Thymus (tissue), 11 donors: ENCODE measurements around the gene THSD4. TPM values are rescaled to one million over a fixed set of nuclear protein-coding genes. Genes with fewer than 3 reads are reported as not detected.

ENCODE experiments used
- DNase-seq, 9 donors: peaks; one replicate each; pipeline ENCODE4 v3.0.0-alpha.2; 2013; ENCODE audit warnings: low spot score in 9 of 9, low read depth in 6 of 9, missing footprints in 1 of 9
- H3K27ac ChIP-seq, 2 donors: one replicate each; pipeline ENCODE4 v1.5.1; 2013; ENCODE audit warnings: control low read depth in 1 of 2, low read depth in 1 of 2, low read length in 1 of 2, mild to moderate bottlenecking in 1 of 2, moderate library complexity in 1 of 2
- H3K27me3 ChIP-seq, 2 donors: one replicate each; pipeline ENCODE4 v1.5.1; 2013; ENCODE audit warnings: low read length in 1 of 2; ENCODE audit not compliant: control insufficient read depth in 2 of 2, insufficient read depth in 1 of 2
- H3K36me3 ChIP-seq, 2 donors: one replicate each; pipeline ENCODE4 v1.5.1; 2013; ENCODE audit warnings: low read length in 1 of 2, mild to moderate bottlenecking in 1 of 2, moderate library complexity in 1 of 2; ENCODE audit not compliant: control insufficient read depth in 2 of 2, insufficient read depth in 2 of 2
- H3K4me1 ChIP-seq, 2 donors: one replicate each; pipeline ENCODE4 v1.5.1; 2013; ENCODE audit warnings: low read length in 2 of 2; ENCODE audit not compliant: control insufficient read depth in 2 of 2, insufficient read depth in 2 of 2
- H3K4me3 ChIP-seq, 2 donors: one replicate each; pipeline ENCODE4 v1.5.1; 2013; ENCODE audit warnings: low read length in 2 of 2, control low read depth in 1 of 2, mild to moderate bottlenecking in 1 of 2
- H3K9me3 ChIP-seq, 2 donors: one replicate each; pipeline ENCODE4 v1.5.1; 2013; ENCODE audit warnings: low read length in 1 of 2, mild to moderate bottlenecking in 1 of 2; ENCODE audit not compliant: control insufficient read depth in 2 of 2, insufficient read depth in 1 of 2
- WGBS: extraction: QIAGEN DNeasy Blood & Tissue Kit; methylation state at CpG from one replicate; pipeline ENCODE4 v1.1.7; 2013; 5-methylcytosine and 5-hydroxymethylcytosine counted together
- polyA plus RNA-seq: library from polyadenylated mRNA; stranded (reverse); fragments of 200-250 nt; gene quantifications from one replicate; pipeline ENCODE4 v1.2.3, GENCODE V29; 2013
- total RNA-seq: library from RNA; stranded (reverse); fragments of 120-200 nt; gene quantifications from one replicate; pipeline ENCODE4 v1.2.4, GENCODE V29; 2013
- donor health status: healthy.

Gene THSD4
- total and polyA plus RNA-seq, 2 donors, result 1.7 to 2.2 TPM

DNA sequence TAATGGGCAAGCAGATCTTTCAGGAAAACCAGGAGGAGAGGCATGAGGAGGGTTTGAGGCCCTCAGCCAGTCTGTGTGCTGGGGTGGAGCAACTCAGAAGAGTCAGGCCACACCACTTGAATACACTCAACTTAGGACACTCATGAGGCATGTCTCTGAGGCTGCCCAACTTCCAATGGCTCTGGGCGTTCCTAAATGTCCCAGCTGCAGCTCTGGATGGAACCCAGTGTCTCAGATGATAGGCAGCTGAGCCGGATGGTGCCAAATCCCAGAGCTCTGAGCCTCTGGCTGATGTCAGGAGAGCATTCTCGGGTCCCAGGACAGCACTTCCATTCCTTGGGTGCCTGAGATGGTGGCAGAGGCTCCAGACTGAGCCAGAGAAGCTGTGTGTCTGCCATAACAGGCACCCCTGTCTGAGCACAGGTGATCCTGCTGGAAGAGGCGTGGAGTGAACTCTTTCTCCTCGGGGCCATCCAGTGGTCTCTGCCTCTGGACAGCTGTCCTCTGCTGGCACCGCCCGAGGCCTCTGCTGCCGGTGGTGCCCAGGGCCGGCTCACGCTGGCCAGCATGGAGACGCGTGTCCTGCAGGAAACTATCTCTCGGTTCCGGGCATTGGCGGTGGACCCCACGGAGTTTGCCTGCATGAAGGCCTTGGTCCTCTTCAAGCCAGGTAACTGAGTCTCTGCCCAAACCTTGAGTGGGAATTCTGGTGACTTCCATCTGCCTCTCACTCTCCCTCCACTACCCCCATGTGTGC lies 697.9 kb downstream of the THSD4 start:
- H3K4me3 ChIP-seq, result no peak overlapping the region
- no peak overlapping the region for H3K27ac ChIP-seq
- H3K9me3 ChIP-seq, result no peaks in the 10 kb centered on the region
- no peak for DNase-seq
- no peaks in the 10 kb centered on the region for H3K4me1 ChIP-seq
- 95% methylated on average over 16 of the region's 16 CpGs for WGBS
- H3K27me3 ChIP-seq, result no peaks in the 10 kb centered on the region
- no peaks in the 10 kb centered on the region for H3K36me3 ChIP-seq

DNA sequence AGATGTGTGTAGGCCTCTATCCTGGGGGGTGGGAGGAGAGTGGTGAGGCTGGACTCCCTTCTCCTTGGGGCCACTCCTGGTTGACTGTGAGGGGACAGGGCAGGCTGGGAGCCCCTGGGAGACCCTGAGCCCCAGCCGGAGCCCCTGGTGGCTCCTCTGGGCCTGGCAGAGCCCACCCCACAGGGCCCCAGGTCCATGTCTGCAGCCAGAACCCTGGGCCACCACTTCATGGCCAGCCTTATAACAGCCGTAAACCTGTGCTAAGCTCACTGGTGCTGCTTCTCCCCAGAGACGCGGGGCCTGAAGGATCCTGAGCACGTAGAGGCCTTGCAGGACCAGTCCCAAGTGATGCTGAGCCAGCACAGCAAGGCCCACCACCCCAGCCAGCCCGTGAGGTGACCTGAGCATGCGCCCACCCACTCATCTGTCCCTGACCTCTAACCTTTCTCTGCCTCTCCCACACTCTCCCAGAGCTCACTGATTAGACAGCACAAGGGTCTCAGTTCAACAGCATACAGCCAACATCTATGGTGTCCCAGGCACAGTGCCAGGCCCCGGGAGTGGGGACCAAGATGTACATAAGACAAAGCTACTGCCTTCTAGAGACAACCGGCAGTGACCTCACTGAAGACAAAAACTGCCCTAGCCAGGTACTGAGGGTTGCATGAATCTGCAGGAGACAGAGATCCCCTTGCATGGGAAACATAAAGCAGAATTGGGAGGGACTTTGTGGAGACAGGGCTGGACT lies 698.6 kb downstream of the THSD4 start:
- Histone ChIP-seq H3K9me3 (no peaks in the 10 kb centered on the region), H3K27ac (no peak overlapping the region), H3K4me3 (no peak overlapping the region), H3K4me1 (no peaks in the 10 kb centered on the region), H3K36me3 (no peaks in the 10 kb centered on the region), H3K27me3 (no peaks in the 10 kb centered on the region)
- no peak for DNase-seq
- WGBS, result 93% methylated on average over 9 of the region's 9 CpGs

DNA sequence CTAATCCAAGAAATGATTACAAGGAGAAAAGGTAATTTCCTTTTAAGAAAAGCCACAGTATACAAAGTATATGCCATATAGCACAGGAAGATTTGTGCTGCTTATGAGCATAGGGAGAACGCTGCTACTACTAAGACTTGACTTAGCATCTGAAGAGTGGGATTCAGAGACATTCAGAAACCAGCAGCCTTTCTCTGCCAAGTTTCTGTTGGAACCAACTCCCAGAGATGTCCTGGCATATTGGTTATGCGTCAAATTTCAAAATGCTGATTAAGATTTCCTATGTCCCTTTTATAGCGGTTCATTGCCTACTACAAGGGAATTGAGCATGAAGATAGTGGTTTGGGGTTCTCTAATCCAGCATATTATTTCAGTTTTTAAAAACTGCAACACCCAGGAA lies 700.0 kb downstream of the THSD4 start:
- no peak for DNase-seq
- no peaks in the 10 kb centered on the region for H3K36me3 ChIP-seq
- WGBS, result 98% methylated on average over 3 of the region's 3 CpGs
- no peaks in the 10 kb centered on the region for H3K27me3 ChIP-seq
- no peak overlapping the region for H3K4me3 ChIP-seq
- H3K27ac ChIP-seq, result no peak overlapping the region
- no peaks in the 10 kb centered on the region for H3K4me1 ChIP-seq
- H3K9me3 ChIP-seq, result no peaks in the 10 kb centered on the region

DNA sequence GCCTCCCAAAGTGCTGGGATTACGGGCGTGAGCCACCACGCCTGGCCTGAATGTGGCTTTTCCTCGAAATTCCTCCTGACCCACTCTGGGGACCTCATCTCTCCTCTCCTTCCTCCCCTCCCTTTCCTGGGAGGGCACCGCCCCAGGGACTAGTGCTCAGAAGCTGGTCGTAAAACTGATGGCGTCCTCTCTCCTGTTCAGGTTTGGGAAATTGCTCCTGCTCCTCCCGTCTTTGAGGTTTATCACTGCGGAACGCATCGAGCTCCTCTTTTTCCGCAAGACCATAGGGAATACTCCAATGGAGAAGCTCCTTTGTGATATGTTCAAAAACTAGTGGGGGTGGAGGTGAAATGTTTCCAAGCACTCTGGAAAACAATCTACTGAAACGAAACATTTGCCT lies 702.1 kb downstream of the THSD4 start:
- H3K4me1 ChIP-seq, result no peaks in the 10 kb centered on the region
- no peak overlapping the region for H3K27ac ChIP-seq
- WGBS, result 97% methylated on average over 13 of the region's 13 CpGs
- H3K4me3 ChIP-seq, result no peak overlapping the region
- no peaks in the 10 kb centered on the region for H3K27me3 ChIP-seq
- H3K9me3 ChIP-seq, result no peaks in the 10 kb centered on the region
- DNase-seq, result no peak
- no peaks in the 10 kb centered on the region for H3K36me3 ChIP-seq

DNA sequence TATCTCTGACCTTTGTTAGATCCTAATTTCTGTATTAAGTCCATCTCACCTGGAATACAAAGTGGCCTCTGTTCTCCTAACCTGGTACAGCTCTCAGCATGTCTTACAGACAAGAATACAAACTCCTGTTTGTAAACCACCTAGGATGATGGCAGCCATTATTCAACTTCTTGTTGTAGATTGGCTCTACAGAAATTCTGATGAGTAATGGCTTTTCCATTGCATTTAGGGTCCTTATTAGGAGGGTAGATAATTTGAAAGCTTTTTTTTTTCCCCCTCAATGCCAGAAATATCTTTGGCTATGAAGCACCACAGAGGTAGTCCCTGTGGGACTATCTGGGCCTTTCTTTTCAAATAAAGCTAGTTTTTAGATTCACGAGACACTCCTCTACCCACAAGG lies 704.9 kb downstream of the THSD4 start:
- DNase-seq, result no peak
- Histone ChIP-seq H3K27me3 (no peaks in the 10 kb centered on the region), H3K4me1 (no peaks in the 10 kb centered on the region), H3K27ac (no peak overlapping the region), H3K9me3 (no peaks in the 10 kb centered on the region), H3K36me3 (no peaks in the 10 kb centered on the region), H3K4me3 (no peak overlapping the region)
- WGBS, result 91% methylated on average over 1 of the region's 1 CpG

DNA sequence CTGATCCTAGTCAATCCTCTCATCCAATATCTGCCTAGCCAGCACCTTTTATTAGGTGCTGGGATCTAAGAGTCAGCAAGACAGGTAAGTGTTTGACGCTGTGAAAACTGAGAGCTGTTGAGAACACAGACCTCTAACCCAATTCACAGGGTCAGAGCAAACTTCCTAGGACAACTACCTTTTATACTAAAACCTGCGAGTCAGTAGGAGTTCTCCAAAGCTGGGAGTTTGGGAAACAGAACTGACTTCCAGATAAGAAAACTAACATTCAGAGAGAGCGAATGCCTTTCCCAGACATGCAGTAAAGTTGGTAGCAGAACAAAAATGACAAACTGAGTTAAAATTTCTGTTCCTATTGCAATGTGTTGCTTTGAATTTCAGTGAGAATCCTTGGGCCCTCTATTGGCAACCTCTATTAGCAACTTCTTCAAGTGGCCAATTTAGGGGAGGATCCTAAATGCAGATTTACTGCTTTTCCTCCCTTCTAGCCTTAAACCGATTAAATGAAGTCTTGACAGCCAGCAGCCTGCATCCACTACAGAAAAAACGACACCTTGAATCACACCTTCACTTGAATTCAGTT lies 706.4 kb downstream of the THSD4 start:
- no peaks in the 10 kb centered on the region for H3K9me3 ChIP-seq
- 95% methylated on average over 5 of the region's 5 CpGs for WGBS

DNA sequence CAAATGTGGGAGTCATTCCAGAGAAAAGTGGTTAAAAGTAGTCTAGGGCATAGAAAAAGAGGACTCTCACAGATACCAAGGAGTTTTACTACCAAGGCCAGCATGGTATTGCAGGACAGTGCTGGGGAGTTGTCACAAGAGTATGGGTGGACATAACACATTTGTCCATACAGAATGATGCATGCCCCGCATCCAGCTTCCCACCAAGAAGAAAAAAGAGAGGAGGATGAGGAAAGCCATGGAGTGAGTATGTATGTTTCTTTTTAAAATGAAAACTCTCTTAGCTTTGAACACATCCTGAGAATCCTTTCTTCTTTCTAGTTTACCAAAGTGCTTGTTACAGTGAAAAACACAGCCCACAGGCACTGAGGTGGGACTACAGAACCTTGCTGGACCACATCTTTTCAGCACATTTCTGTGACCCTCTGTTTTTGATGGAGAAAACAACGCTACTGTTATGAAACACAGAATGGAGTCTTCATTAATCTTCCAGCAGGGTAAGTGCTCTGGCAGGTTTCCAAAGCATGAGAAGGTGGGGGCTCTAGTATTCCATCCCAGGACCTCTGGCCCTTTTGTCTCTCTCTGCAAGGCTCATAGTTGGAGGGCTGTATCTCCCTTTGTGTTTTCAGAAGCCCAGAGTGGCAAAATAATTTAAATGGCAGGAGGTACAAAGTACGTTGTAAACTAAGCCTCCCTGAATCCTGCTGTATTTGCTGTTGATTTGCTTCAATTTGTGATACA lies 707.8 kb downstream of the THSD4 start:
- DNase-seq, result no peak
- H3K4me1 ChIP-seq, result no peaks in the 10 kb centered on the region
- WGBS, result 97% methylated on average over 3 of the region's 3 CpGs
- H3K9me3 ChIP-seq, result no peaks in the 10 kb centered on the region
- peaks cover 8 to 11% of the 10 kb centered on the region in 2 donors for H3K36me3 ChIP-seq
- no peak overlapping the region for H3K27ac ChIP-seq
- no peaks in the 10 kb centered on the region for H3K27me3 ChIP-seq
- no peak overlapping the region for H3K4me3 ChIP-seq

More for the DNA sequence above, 706.4 kb downstream of the THSD4 start:
- no peak for DNase-seq
- no peak overlapping the region for H3K4me3 ChIP-seq
- peaks cover 5 to 6% of the 10 kb centered on the region in 2 donors for H3K36me3 ChIP-seq
- no peaks in the 10 kb centered on the region for H3K27me3 ChIP-seq
- no peaks in the 10 kb centered on the region for H3K4me1 ChIP-seq
- no peak overlapping the region for H3K27ac ChIP-seq

DNA sequence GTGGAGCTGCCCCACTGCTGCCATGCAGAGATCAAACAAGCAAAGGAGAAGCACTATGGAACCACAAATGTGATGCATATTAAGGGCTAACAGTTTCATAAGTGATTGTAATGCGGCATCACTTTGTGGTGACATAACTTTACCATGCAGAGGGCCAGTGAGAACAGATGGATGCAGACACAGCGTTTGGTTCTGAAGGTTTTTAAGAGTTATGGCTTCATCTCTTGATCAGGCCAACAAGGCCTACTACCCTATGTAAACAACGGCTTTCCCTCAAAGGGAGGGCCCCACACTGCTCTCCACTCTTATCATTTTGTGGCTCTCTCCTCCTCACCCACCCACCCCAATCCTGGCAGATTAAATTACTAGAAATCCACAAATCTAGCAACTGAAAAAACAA lies 708.5 kb downstream of the THSD4 start:
- DNase-seq, result no peak
- no peaks in the 10 kb centered on the region for H3K4me1 ChIP-seq
- H3K36me3 ChIP-seq, result peaks cover 8 to 11% of the 10 kb centered on the region in 2 donors
- no peak overlapping the region for H3K4me3 ChIP-seq
- 95% methylated on average over 3 of the region's 3 CpGs for WGBS
- no peaks in the 10 kb centered on the region for H3K27me3 ChIP-seq
- no peak overlapping the region for H3K27ac ChIP-seq
- H3K9me3 ChIP-seq, result no peaks in the 10 kb centered on the region
